ENCODE data around the gene RABL6.
"Not testable (repeated sequence)": the region's sequence is repeated elsewhere in the genome, so short reads cannot be mapped to it uniquely, and the experiment has no call there.

Gene RABL6

GRCh38 chr9:136882109-136882946 is 74.6 kb downstream of the RABL6 start:
- peak; percentile 84 to 94 for DNase-seq (ENCODE audit: low read depth in 2 of 2)

GRCh38 chr9:136882947-136883283 is 75.2 kb downstream of the RABL6 start:
- not testable (repeated sequence) for DNase-seq (ENCODE audit: low read depth in 2 of 2)

- not testable (repeated sequence) for DNase-seq (ENCODE audit: low read depth in 2 of 2)
Measured at GRCh38 chr9:136883670-136884069, 75.9 kb downstream of the RABL6 start.

GRCh38 chr9:136885950-136886578 is 78.3 kb downstream of the RABL6 start, which contains the start of gene TRAF2:
TSS of gene TRAF2 (plus strand) at chr9:136886516. CDS start at chr9:136898741, 12,225 bp downstream.
- peak; percentile 92 to 97 for DNase-seq (ENCODE audit: low read depth in 2 of 2)

DNA sequence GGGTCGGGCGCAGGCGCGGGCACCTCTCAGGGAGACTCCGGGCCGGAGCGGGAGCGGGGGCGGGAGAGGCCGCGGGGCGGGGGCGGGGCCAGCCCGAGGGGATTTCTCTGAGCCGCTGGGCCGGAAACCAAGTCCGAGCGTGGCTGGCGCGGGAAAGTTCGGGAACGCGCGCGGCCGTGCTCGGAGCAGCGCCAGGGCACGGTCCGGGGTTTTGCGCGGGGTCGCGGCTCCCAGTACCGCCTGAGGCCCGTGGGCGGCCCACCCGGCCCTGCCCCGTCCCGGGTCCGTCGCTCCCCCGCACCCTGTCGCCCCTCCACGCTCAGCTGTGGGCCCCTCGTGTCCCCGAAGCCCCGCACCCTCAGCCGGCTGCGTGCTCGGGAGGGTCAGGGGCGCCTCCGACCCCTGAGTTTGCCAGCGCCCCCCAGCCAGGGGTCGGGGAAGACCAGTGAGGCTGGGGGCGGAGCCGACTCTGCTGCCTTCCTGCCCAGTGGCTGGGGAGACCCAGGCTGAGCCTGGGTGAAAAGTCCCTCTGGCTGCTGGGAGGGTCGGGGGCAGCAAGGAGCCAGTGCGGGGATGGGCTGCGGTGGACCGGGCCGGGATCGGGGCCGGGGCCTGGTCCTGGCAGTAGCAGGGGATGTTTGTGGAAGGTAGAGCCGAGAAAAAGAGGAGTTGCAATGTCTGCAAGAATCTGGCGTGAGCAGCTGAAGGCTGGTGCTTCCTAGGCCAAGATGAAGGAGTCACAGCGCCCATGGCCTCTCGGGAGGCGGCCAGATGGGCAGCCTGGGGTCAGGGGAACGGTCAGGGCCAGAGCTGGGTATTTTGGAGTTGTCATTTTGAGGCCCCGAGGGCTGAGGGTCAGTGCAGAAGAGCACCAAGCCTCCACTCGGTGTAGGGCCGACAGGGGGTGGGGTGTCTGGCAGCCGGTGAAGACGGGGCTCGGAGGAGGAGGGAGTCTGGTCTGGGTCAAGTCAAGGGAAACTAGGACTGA is 79.2 kb downstream of the RABL6 start:
- peak in 1 of 2 donors; percentile 23 for DNase-seq (ENCODE audit: low read depth in 2 of 2)

GRCh38 chr9:136888454-136888853 is 80.7 kb downstream of the RABL6 start:
- DNase-seq (ENCODE audit: low read depth in 2 of 2), result no peak

DNA sequence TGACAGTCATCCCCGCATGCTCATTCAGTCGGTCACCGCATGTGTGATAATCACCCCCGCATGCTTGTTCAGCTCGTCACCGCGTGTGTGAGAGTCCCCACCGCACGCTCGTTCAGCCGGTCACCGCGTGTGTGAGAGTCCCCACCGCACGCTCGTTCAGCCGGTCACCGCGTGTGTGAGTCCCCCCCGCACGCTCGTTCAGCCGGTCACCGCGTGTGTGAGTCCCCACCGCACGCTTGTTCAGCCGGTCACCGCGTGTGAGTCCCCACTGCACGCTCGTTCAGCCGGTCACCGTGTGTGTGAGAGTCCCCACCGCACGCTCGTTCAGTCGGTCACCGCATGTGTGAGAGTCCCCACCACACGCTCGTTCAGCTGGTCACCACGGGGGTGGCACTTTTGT is 82.1 kb downstream of the RABL6 start:
- no peak for DNase-seq (ENCODE audit: low read depth in 2 of 2)

DNA sequence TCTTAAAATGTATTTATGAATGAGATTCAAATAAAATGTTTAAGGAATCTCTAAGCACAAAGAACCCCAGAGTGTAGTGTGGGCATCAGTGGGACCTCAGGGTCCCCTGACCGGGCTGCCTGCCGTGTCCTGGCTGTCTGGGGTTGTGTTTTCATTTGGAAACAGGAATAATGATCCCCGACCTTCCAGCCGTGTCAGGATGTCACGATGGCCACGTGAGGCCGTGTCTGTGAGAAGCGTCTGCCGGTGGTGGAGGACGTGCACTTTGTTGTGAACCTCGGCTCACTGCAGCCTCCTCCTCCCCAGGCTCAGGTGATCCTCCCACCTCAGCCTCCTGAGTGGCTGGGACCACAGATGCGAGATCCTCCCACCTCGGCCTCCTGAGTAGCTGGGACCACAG is 82.9 kb downstream of the RABL6 start:
- no peak for DNase-seq (ENCODE audit: low read depth in 2 of 2)
